Islet precursor cell (in vitro differentiated cells): Measurements from ENCODE around the gene RAB23.
A peak's percentile ranks its signal among the peaks of the same experiment; 100 is the strongest.

Source experiments
- DNase-seq: peaks from one replicate; pipeline ENCODE4 v3.0.0-alpha.2; 2018

Gene RAB23

GRCh38 chr6:57177545-57178265 lies 44.4 kb downstream of the RAB23 start:
- DNase-seq = no peak

- no peak for DNase-seq
Observed at GRCh38 chr6:57174511-57174907, 47.6 kb downstream of the RAB23 start.

- peak; percentile 64 for DNase-seq
Observed at GRCh38 chr6:57173886-57174510, 48.1 kb downstream of the RAB23 start.

- DNase-seq = peak; percentile 55
Observed at GRCh38 chr6:57173056-57173885, 48.8 kb downstream of the RAB23 start.

DNA sequence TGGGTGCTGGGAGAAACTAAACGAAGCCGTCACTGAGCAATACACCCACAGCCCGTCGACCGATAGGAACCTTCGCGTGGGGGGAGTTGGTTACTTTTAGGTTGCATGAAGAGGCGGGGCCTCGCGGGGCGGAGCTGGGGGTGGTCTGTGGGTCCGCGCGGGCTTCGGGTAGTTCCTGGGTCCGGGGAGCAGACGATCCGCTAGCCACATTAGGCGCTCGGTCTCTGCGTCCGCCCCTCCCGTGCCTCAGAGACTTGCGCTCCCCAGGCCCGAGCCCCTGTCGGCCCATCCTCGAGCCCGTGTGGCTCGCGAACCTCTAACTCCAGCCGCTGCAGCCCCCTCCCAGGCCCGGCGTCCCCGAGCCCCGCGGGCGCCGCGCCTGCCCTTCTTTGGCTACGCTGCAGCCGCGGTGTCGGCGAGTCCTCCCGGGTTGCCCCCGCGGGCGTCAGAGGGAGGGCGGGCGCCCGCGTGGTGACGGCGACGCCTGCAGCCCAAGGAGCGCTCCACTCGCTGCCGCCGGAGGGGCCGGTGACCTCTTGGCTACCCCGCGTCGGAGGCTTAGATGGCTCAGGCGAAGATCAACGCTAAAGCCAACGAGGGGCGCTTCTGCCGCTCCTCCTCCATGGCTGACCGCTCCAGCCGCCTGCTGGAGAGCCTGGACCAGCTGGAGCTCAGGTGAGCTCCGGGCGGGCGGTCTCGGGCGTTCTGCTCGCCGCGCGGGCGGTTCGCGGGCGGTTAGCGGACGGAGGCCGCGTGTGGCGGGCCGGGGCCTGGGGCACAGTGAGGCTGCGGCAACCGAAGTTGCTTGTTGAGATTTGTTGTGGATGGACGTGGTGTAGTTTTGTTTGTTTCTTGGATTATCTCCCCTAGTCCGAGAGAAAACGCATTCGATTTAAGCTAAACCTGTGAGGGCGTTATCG lies 49.7 kb downstream of the RAB23 start, which contains the start of gene BAG2:
BAG2 (plus strand) TSS at position 191 of the 920 bp plus-strand sequence; CDS start at position 563, 372 bp downstream.
- peak; percentile 94 for DNase-seq

GRCh38 chr6:57165080-57165479 lies 57.0 kb downstream of the RAB23 start:
- no peak for DNase-seq

DNA sequence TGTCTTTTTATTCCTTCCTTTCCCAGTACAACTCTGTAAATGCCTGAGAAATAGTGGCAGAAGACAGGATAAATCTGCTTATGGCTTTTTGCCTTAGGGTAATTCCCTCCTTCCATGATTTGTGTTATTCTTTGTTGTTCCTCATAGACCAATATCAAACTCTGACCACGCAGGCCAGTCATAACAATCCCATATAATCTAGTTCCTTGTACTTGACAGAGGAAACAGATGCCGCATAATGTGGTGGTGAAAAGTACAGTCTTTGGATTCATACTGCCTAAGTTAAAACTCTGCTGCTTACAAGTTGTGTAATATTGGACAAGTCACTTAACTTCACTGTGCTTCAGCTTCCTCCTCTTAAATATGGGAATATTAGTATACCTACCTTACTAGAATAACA lies 58.2 kb downstream of the RAB23 start:
- DNase-seq = no peak

DNA sequence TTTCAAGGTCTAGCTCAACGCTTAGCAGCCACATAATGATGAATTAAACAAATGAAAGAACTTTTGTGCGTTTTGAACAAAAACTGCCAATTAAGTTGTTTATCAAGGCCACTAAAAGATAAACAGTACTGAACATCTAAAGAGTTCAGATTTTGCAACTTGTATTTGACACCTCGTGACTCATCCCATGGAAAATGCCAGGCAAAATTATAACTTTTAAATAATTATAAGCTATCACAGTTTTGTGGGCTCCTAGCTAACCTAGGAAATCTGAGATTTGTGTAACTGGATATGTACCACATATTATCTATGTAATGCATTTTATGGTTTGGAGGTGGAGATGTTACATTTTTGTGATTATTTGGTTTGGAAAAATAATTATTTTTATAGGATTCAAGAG lies 59.6 kb downstream of the RAB23 start:
- no peak for DNase-seq

GRCh38 chr6:57162028-57162427 lies 60.1 kb downstream of the RAB23 start:
- no peak for DNase-seq

GRCh38 chr6:57159127-57159526 lies 63.0 kb downstream of the RAB23 start:
- DNase-seq = no peak

- DNase-seq = no peak
Observed at GRCh38 chr6:57158658-57159057, 63.4 kb downstream of the RAB23 start.

DNA sequence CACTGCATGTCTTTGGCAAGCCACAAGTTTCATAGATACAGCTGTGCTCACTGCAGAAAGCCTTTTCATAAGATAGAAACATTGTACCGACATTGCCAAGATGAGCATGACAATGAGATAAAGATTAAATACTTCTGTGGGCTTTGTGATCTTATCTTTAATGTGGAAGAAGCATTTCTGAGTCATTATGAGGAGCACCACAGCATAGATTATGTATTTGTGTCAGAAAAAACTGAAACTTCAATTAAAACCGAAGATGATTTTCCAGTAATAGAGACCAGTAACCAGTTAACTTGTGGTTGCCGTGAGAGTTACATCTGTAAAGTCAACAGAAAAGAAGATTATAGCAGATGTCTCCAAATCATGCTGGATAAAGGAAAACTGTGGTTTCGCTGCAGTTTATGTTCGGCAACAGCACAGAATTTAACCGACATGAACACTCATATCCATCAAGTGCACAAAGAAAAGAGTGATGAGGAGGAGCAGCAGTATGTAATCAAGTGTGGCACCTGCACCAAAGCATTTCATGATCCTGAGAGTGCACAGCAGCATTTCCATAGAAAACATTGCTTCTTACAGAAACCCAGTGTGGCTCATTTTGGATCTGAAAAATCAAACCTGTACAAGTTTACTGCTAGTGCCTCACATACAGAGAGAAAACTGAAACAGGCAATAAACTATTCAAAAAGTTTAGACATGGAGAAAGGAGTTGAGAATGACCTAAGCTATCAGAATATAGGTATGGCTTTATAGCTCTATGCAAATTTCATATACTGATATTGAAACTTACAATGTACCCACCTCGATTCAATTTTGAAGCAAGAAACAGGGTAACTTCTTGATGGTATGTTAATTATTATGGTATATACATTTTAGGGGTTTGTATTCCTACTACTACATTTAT lies 73.9 kb downstream of the RAB23 start:
- DNase-seq = no peak

GRCh38 chr6:57147401-57147800 lies 74.7 kb downstream of the RAB23 start:
- DNase-seq = no peak

GRCh38 chr6:57143690-57144089 lies 78.4 kb downstream of the RAB23 start:
- no peak for DNase-seq

DNA sequence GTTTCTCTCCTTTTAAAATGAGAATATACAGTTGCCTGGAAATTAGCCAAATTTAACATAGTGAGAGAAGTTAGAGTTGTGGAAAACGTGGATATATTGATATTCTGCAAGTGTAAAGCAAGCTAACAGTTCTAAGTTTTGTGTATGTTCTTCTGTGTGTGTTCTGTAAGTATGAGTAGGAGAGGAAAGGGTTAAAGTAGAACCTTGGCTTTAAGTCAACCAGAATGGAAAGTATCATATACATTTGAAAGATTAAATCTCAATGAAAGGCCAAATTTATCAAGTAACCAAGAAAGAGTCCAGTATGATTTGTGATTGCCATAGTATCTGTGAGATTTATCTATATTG lies 80.0 kb downstream of the RAB23 start:
- DNase-seq = no peak

GRCh38 chr6:57141451-57142177 lies 80.5 kb downstream of the RAB23 start:
- no peak for DNase-seq

DNA sequence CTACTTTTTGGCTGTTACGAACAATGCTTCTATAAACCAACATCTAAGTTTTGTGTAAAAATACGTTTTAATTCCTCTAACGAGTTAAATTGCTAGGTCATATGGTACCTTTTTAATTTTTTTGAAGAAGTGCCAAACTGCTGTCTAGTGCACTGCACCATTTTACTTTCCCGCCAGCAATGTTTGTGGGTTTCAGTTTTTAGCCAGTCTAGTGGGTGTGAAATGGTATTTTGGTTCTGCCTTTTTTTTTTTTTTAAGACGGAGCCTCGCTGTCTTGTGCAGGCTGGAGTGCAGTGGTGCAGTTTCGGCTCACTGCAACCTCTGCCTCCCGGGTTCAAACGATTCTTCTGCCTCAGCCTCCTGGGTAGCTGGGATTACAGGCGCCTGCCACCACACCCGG lies 84.1 kb downstream of the RAB23 start:
- no peak for DNase-seq

DNA sequence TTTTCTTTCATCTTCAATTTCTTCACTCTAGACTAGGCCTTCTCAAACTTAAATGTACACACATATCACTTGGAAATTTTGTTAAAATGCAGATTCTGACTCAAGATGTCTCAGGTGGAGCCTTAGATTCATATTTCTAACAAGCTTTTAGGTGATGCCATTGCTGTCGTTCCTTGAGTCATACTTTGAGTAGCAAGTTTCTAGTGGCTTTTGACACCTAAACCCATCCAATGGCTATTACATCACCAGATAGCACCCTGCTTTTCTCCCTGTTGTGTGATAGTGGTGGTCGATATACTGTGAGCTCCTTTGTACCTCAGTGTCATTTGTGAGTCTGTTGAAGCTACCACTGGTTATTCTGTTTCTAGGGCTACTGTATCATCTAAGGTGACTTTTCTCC lies 84.8 kb downstream of the RAB23 start:
- no peak for DNase-seq
